HCT116 (cell line): Measurements from ENCODE around the gene TBC1D32. TPM values are rescaled to one million over a fixed set of nuclear protein-coding genes. Genes with fewer than 3 reads are reported as not detected.

Source experiments
- ATAC-seq: fragments of 200-7000 bp; cut with Tn5 transposase; 2 replicates; pipeline ENCODE4 v1.9.1; 2020; ENCODE audit warnings: mild to moderate bottlenecking, moderate library complexity
- BruUV-seq: library from RNA; stranded (reverse); fragments of 400-500 nt; replicated peaks from 2 replicates; lab custom pipeline; 2021; lab: Mats Ljungman, UMichigan
- CTCF ChIA-PET: fragments of 300-600 bp; sonication (Branson Sonifier 250); formaldehyde crosslinking; loops from one replicate; lab custom pipeline; 2021; ENCODE audit warnings: antibody characterized with exemption; lab: Charles Lee
- POLR2A ChIA-PET: fragments of 300-600, 350-600 bp; sonication (Branson Sonifier 250); formaldehyde crosslinking; loops from one replicate; lab custom pipeline; 2021; ENCODE audit warnings: antibody characterized with exemption; lab: Charles Lee
- RAD21 ChIA-PET, 2 experiments: fragments of 300-600 bp; sonication (Branson Sonifier 250); formaldehyde crosslinking; loops; one replicate each; lab custom pipeline; 2023; ENCODE audit warnings: low total read pairs in 2 of 2; ENCODE audit not compliant: uncharacterized antibody in 2 of 2, unreplicated experiment in 2 of 2, low non-redundant PET in 1 of 2; lab: Charles Lee
- DNase-seq: peaks from one replicate; pipeline ENCODE4 v3.0.0-alpha.2; 2010; ENCODE audit warnings: low read depth, low spot score
- H2AFZ ChIP-seq: fragments of 200-600 bp; shearing (Covaris generic), sonication (generic); 2 replicates; pipeline ENCODE4 v1.6.1; 2017; ENCODE audit warnings: low read depth, mixed run types, mixed read lengths, antibody characterized with exemption, low read length; ENCODE audit not compliant: poor library complexity, severe bottlenecking
- H3K27ac ChIP-seq: 2 replicates; pipeline ENCODE4 v1.5.1; 2012; ENCODE audit warnings: low read depth, low read length
- H3K27me3 ChIP-seq: fragments of 200-600 bp; sonication (generic); 2 replicates; pipeline ENCODE4 v1.6.1; 2016; ENCODE audit warnings: mixed run types, low read length, mixed read lengths; ENCODE audit not compliant: insufficient read depth
- H3K36me3 ChIP-seq, 2 experiments: fragments of 200-500 bp in 1 of 2; fragments of 200-600 bp in 1 of 2; sonication (Bioruptor generic) in 1 of 2; sonication (generic) in 1 of 2; 2 replicates each; pipeline versions ENCODE4 v1.5.1 to v1.6.1; 2014 to 2016; ENCODE audit warnings: low read length in 2 of 2, inconsistent platforms in 1 of 2, mixed read lengths in 1 of 2, mixed run types in 1 of 2; ENCODE audit not compliant: insufficient read depth in 2 of 2, control insufficient read depth in 1 of 2
- H3K4me1 ChIP-seq, 2 experiments: fragments of 200-600 bp in 1 of 2; sonication (generic) in 1 of 2; 2 replicates each; pipeline versions ENCODE4 v1.5.1 to v1.6.1; 2012 to 2017; ENCODE audit warnings: low read length in 2 of 2, inconsistent platforms in 1 of 2, mild to moderate bottlenecking in 1 of 2, mixed read lengths in 1 of 2, mixed run types in 1 of 2, moderate library complexity in 1 of 2; ENCODE audit not compliant: insufficient read depth in 2 of 2, control insufficient read depth in 1 of 2
- H3K4me2 ChIP-seq: fragments of 200-600 bp; sonication (generic); 2 replicates; pipeline ENCODE4 v1.6.1; 2017; ENCODE audit warnings: mixed run types, low read length, mixed read lengths
- H3K4me3 ChIP-seq, 2 experiments: fragments of 200-600 bp in 1 of 2; sonication (generic) in 1 of 2; replicated peaks in 1 of 2; 2 replicates each; pipeline ENCODE4 v1.5.1; 2011 to 2016; ENCODE audit warnings: low read length in 2 of 2, control low read depth in 1 of 2, low read depth in 1 of 2, mild to moderate bottlenecking in 1 of 2, mixed read lengths in 1 of 2, mixed run types in 1 of 2
- H3K79me2 ChIP-seq: fragments of 200-600 bp; sonication (generic); 2 replicates; pipeline ENCODE4 v1.6.1; 2017; ENCODE audit warnings: mild to moderate bottlenecking, mixed run types, low read length, moderate library complexity, mixed read lengths; ENCODE audit not compliant: insufficient read depth
- H3K9ac ChIP-seq: fragments of 200-600 bp; sonication (generic); 2 replicates; pipeline ENCODE4 v1.6.1; 2016; ENCODE audit warnings: low read length, mixed read lengths
- H3K9me2 ChIP-seq: fragments of 200-600 bp; sonication (generic), shearing (Covaris generic); 2 replicates; pipeline ENCODE4 v1.6.1; 2017; ENCODE audit warnings: mixed run types, mild to moderate bottlenecking, moderate library complexity; ENCODE audit not compliant: insufficient read depth
- H3K9me3 ChIP-seq, 2 experiments: fragments of 200-500 bp in 1 of 2; fragments of 200-600 bp in 1 of 2; sonication (Bioruptor generic) in 1 of 2; sonication (generic) in 1 of 2; 2 replicates each; pipeline ENCODE4 v1.6.1; 2014 to 2017; ENCODE audit warnings: low read length in 2 of 2, mixed read lengths in 2 of 2, inconsistent platforms in 1 of 2, low read depth in 1 of 2, mild to moderate bottlenecking in 1 of 2, mixed run types in 1 of 2, moderate library complexity in 1 of 2; ENCODE audit not compliant: control insufficient read depth in 1 of 2, insufficient read depth in 1 of 2
- H4K20me1 ChIP-seq: fragments of 200-600 bp; sonication (generic), shearing (Covaris generic); 2 replicates; pipeline ENCODE4 v1.6.1; 2017; ENCODE audit warnings: mixed run types, mild to moderate bottlenecking, moderate library complexity; ENCODE audit not compliant: insufficient read depth
- ELF1 ChIP-seq: IDR thresholded peaks from 2 replicates; pipeline ENCODE4 v1.6.1; 2012; ENCODE audit warnings: low read depth, borderline replicate concordance
- FOSL1 ChIP-seq: IDR thresholded peaks from 2 replicates; pipeline ENCODE4 v1.6.1; 2012; ENCODE audit warnings: low read depth
- TCF7L2 ChIP-seq: IDR thresholded peaks from 2 replicates; pipeline ENCODE4 v1.7.0; 2011; ENCODE audit warnings: borderline replicate concordance, inconsistent platforms; ENCODE audit not compliant: insufficient read depth, insufficient read length; ENCODE audit errors: extremely low read depth
- intact Hi-C: fragments of 100-400 bp; cut with micrococcal nuclease; formaldehyde crosslinking; loops from 2 replicates; pipeline ENCODE4 v1.10.0; 2022
- total RNA-seq: library from RNA; stranded (reverse); gene quantifications from one replicate; pipeline ENCODE4 v1.2.1, GENCODE V29; 2021; ENCODE audit not compliant: unreplicated experiment

The TBC1D32 gene
- total RNA-seq, 1 experiment from 2014 or later, result 13.8 TPM

DNA sequence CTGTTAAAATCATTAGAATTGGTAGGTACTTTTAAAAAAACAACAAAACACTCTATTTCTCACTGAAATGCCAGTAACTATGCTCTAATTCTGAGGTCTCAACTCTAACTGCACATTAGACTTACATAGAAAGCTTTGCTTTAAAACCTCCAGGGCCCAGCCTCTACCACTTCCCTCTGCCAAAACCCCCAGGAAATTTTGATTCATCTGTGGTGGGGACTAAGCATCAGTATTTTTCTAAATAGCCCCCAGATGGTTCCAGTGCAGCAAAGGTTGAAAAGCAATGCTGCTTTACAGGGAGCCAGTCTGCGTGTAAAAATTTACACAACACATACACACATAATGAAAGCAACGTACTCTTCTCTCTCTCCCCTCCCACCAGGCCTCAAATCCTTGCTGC lies 3.8 kb downstream of the TBC1D32 start:
- H2AFZ ChIP-seq, result no peak overlapping the region
- no peaks in the 10 kb centered on the region for H3K27me3 ChIP-seq
- H3K4me2 ChIP-seq, result no peak overlapping the region
- BruUV-seq, result no TSS peak
- peaks cover 10% of the 10 kb centered on the region; the same call in 1 of the 2 replicates for H3K79me2 ChIP-seq
- ATAC-seq (no peak), DNase-seq (no peak)
- ChIA-PET POLR2A (no interaction called here), RAD21 (no interaction called here), CTCF (no interaction called here)
- H4K20me1 ChIP-seq, result no peaks in the 10 kb centered on the region
- intact Hi-C loops, result no loop called here
- no peak overlapping the region for H3K27ac ChIP-seq
- no peaks in the 10 kb centered on the region for H3K9me2 ChIP-seq
- no peaks in the 10 kb centered on the region for H3K9me3 ChIP-seq
- TF ChIP-seq ELF1, result no peak
- H3K4me3 ChIP-seq, result no peak overlapping the region
- no peaks in the 10 kb centered on the region for H3K36me3 ChIP-seq
- H3K9ac ChIP-seq, result no peak overlapping the region
- peaks cover 0 to 19% of the 10 kb centered on the region in 2 experiments; a peak in 1 of 4 replicates for H3K4me1 ChIP-seq

- H3K36me3 ChIP-seq, result peaks cover 0 to 2% of the 10 kb centered on the region in 2 experiments; a peak in 1 of 4 replicates
- peaks cover 4% of the 10 kb centered on the region; the same call in 1 of the 2 replicates for H3K79me2 ChIP-seq
- no TSS peak for BruUV-seq
- H3K27ac ChIP-seq, result no peak overlapping the region
- H3K27me3 ChIP-seq, result no peaks in the 10 kb centered on the region
- DNase-seq (no peak), ATAC-seq (no peak)
- H3K9me3 ChIP-seq, result no peaks in the 10 kb centered on the region
- H3K9ac ChIP-seq, result no peak overlapping the region
- intact Hi-C loops, result no loop called here
- ChIA-PET RAD21 (no interaction called here), CTCF (no interaction called here), POLR2A (no interaction called here)
- H4K20me1 ChIP-seq, result no peaks in the 10 kb centered on the region
- no peaks in the 10 kb centered on the region for H3K9me2 ChIP-seq
- no peak overlapping the region for H3K4me3 ChIP-seq
- H2AFZ ChIP-seq, result no peak overlapping the region
- H3K4me2 ChIP-seq, result no peak overlapping the region
- TF ChIP-seq ELF1, result no peak
- TF ChIP-seq FOSL1, result no peak
- TF ChIP-seq TCF7L2, result no peak
- H3K4me1 ChIP-seq, result no peaks in the 10 kb centered on the region; a peak in 1 of 4 replicates
Observed at GRCh38 chr6:121321282-121321681, 13.0 kb downstream of the TBC1D32 start.
